GM12892 (cell line): Measurements from ENCODE around the gene MTFMT.

Source experiments
- POLR2A ChIP-seq: IDR thresholded peaks from 2 replicates; pipeline ENCODE4 v1.6.1; 2011; ENCODE audit warnings: low read depth, low read length, control low read depth
- POLR2AphosphoS5 ChIP-seq: IDR thresholded peaks from 2 replicates; pipeline ENCODE4 v1.6.1; 2011; ENCODE audit warnings: low read depth, low read length, control low read depth
- TAF1 ChIP-seq: IDR thresholded peaks from 2 replicates; pipeline ENCODE4 v1.6.1; 2011; ENCODE audit warnings: low read depth, mild to moderate bottlenecking, control low read depth, low read length, borderline replicate concordance

- no peak for TF ChIP-seq POLR2AphosphoS5
- TF ChIP-seq POLR2A: no peak
- no peak for TF ChIP-seq TAF1
These were observed 20.5 kb downstream of the MTFMT start for GRCh38 chr15:65008983-65009382.
